Activated CD4-positive, alpha-beta memory T cell treated with anti-CD3 and anti-CD28 coated beads for 36 hours (primary cell): ENCODE data around the gene TBATA. TPM values are rescaled to one million over a fixed set of nuclear protein-coding genes. Genes with fewer than 3 reads are reported as not detected.

Experiments
- CTCF ChIA-PET: fragments of 350-600 bp; sonication (Branson Sonifier 250); formaldehyde crosslinking; loops from one replicate; lab custom pipeline; 2021; ENCODE audit warnings: antibody characterized with exemption, inconsistent platforms; lab: Charles Lee
- POLR2A ChIA-PET: fragments of 350-600 bp; sonication (Branson Sonifier 250); formaldehyde crosslinking; loops from one replicate; lab custom pipeline; 2021; ENCODE audit warnings: antibody characterized with exemption; lab: Charles Lee
- DNase-seq: peaks from one replicate; pipeline ENCODE4 v3.0.0-alpha.2; 2020
- H3K27ac Mint-ChIP-seq: one replicate; pipeline ENCODE4 v1.8.0; 2021; ENCODE audit warnings: mixed read lengths
- H3K27me3 Mint-ChIP-seq: one replicate; pipeline ENCODE4 v1.8.0; 2021; ENCODE audit warnings: mixed read lengths
- H3K36me3 Mint-ChIP-seq: one replicate; pipeline ENCODE4 v1.8.0; 2021; ENCODE audit warnings: mixed read lengths
- H3K4me1 Mint-ChIP-seq: one replicate; pipeline ENCODE4 v1.8.0; 2021; ENCODE audit warnings: low read depth, mixed read lengths
- H3K4me3 Mint-ChIP-seq: one replicate; pipeline ENCODE4 v1.8.0; 2021; ENCODE audit warnings: mild to moderate bottlenecking, mixed read lengths
- H3K9me3 Mint-ChIP-seq: one replicate; pipeline ENCODE4 v1.8.0; 2021; ENCODE audit warnings: mixed read lengths
- intact Hi-C: fragments of 100-400 bp; cut with micrococcal nuclease; formaldehyde crosslinking; loops from one replicate; pipeline ENCODE4 v1.15.1; 2023
- total RNA-seq, 2 experiments: library from RNA; stranded (reverse); gene quantifications; one replicate each; pipeline ENCODE4 v1.2.3, GENCODE V29; 2021

The TBATA gene
- total RNA-seq, 2 experiments from 2014 or later = not detected

DNA sequence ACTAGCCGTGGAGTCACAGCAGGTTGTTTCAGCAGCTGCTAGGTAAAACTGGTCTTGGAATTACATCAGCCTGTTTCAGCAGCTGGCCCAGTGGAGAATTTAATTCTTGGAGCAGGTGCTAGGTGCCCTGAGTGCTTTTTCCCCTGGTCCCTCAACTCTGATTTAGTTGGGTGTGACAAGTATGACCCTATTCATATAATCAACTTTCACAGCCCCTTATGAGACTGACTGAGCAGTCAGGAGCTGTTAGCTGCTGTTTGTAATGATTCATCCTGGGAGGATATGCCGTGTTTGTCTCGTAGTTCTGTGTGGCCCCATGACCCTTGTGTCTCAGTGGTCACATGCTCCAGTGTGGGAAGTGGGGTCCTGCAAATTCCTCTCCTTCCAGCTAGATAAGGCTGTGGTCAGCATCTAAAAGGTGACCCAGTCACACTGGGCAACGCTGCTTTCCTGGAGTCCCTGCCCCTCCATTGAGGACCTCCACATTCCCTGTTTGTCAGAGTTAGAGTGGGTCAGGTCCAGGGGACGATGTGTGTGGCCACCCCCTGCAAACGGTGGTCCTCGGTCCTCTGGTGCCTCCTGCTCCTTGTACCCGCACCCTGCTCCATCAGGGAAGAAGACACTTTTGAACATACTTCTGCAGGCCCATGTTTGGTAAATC, 28.3 kb downstream of the TBATA start:
- H3K4me1 Mint-ChIP-seq = peaks cover 7% of the 10 kb centered on the region
- H3K27me3 Mint-ChIP-seq = peaks cover 2% of the 10 kb centered on the region
- no peak overlapping the region for H3K4me3 Mint-ChIP-seq
- H3K27ac Mint-ChIP-seq = no peak overlapping the region
- intact Hi-C loops = loop anchor here (1.0 kb wide), 1 partner anchor 138 kb away; no protein-coding TSS in a partner anchor
- DNase-seq = no peak
- H3K9me3 Mint-ChIP-seq = no peaks in the 10 kb centered on the region
- POLR2A ChIA-PET = no interaction called here
- CTCF ChIA-PET = interaction anchor here (4.0 to 6.1 kb wide), 3 partner anchors 197 to 295 kb away, joined by 25 to 85 read pairs (median 40); no protein-coding TSS in a partner anchor
- no peaks in the 10 kb centered on the region for H3K36me3 Mint-ChIP-seq

GRCh38 chr10:70753841-70754621, 31.1 kb downstream of the TBATA start:
- H3K4me1 Mint-ChIP-seq = peaks cover 6% of the 10 kb centered on the region
- H3K27ac Mint-ChIP-seq = no peak overlapping the region
- intact Hi-C loops = no loop called here
- DNase-seq = no peak
- POLR2A ChIA-PET = no interaction called here
- H3K36me3 Mint-ChIP-seq = no peaks in the 10 kb centered on the region
- no peak overlapping the region for H3K4me3 Mint-ChIP-seq
- H3K9me3 Mint-ChIP-seq = no peaks in the 10 kb centered on the region
- no peaks in the 10 kb centered on the region for H3K27me3 Mint-ChIP-seq
- CTCF ChIA-PET = interaction anchor here (0.6 to 3.1 kb wide), 5 partner anchors 8 to 293 kb away, joined by 3 to 13 read pairs (median 6); no protein-coding TSS in a partner anchor

DNA sequence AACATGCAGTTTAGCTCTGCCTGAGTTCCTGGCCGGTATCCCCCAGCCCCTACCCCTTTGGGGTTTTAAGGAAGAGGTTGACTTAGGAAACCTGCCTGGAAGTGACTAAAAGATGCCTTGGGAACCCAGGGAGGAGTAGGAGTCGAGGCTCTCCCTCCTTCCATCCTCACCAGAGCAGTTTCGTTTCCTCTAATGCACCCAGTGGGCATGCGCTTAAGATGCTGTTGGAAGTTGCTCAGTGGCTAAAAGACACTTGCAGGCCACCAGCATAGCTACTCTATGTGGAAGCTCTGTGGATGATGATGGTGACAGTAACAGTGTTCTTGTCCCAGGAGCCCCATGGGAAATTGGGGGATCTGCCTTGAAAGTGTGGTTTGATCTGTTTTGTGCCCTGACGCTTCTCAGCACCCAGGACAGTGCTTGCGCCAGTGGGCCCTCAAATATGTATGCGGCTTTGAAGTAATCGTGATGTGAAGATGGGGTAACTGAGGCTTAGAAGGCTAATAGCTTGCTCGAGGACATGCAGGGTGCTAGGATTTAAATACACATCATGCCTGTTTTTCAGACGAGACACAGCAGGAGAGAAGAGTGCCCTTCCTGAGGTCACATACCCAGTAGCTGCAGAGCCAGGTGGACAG, 32.0 kb downstream of the TBATA start:
- ChIA-PET POLR2A (no interaction called here), CTCF (interaction anchor here (2.5 to 3.1 kb wide), 2 partner anchors 194 to 202 kb away, joined by 10 to 13 read pairs; no protein-coding TSS in a partner anchor)
- H3K27ac Mint-ChIP-seq = no peak overlapping the region
- H3K27me3 Mint-ChIP-seq = no peaks in the 10 kb centered on the region
- no peak overlapping the region for H3K4me3 Mint-ChIP-seq
- no peaks in the 10 kb centered on the region for H3K9me3 Mint-ChIP-seq
- intact Hi-C loops = no loop called here
- no peaks in the 10 kb centered on the region for H3K36me3 Mint-ChIP-seq
- H3K4me1 Mint-ChIP-seq = no peaks in the 10 kb centered on the region
- DNase-seq = no peak

DNA sequence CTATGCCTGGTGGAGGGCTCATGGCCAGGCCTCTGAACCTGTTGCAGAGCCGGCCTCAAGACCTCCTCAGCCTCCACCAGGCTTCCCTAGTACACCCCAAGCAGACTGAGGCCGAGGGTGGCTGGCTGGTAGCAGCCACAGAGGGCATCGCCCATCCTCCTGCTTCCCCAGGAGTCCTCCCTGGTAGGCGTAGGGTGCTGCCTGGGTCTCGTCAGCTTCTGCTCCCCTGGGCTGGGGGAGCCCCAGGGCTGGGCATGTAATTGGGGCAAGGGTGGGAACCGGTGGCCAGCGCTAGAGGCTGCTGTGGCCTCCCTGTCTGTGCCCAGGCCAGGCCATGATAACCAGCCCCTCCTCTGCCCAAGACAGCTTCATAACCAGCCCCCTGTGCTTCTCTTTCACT, 32.6 kb downstream of the TBATA start:
- CTCF ChIA-PET = interaction anchor here (3.1 kb wide), 1 partner anchor 193 kb away, joined by 10 read pairs; no protein-coding TSS in a partner anchor

DNA sequence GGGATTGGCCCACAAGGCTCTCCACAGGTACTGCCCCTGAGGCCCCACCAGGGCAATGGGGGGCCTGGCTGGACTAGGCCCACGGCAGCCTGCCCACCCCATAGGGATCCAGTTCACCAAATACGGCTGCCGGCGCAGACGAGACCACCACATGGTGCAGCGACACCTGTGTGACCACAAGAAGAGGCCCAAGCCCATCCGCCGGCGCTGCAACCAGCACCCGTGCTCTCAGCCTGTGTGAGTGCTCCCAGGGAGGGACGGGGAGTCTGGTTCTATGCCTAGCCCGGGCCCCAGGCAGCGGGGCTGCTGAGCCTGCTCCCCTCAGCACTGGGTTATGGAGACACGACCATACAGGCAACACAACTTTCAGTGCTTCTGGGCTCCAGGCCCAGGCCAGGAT, 33.2 kb downstream of the TBATA start:
- no peak for DNase-seq
- Mint-ChIP-seq H3K36me3 (no peaks in the 10 kb centered on the region), H3K9me3 (no peaks in the 10 kb centered on the region), H3K4me3 (no peak overlapping the region), H3K27me3 (no peaks in the 10 kb centered on the region), H3K27ac (no peak overlapping the region), H3K4me1 (no peaks in the 10 kb centered on the region)
- POLR2A ChIA-PET = no interaction called here
- CTCF ChIA-PET = no interaction called here
- intact Hi-C loops = no loop called here

More for the DNA sequence above, 32.6 kb downstream of the TBATA start:
- POLR2A ChIA-PET = no interaction called here
- intact Hi-C loops = no loop called here
- Mint-ChIP-seq H3K4me1 (no peaks in the 10 kb centered on the region), H3K9me3 (no peaks in the 10 kb centered on the region), H3K27ac (no peak overlapping the region), H3K4me3 (no peak overlapping the region), H3K27me3 (no peaks in the 10 kb centered on the region), H3K36me3 (no peaks in the 10 kb centered on the region)
- DNase-seq = no peak

DNA sequence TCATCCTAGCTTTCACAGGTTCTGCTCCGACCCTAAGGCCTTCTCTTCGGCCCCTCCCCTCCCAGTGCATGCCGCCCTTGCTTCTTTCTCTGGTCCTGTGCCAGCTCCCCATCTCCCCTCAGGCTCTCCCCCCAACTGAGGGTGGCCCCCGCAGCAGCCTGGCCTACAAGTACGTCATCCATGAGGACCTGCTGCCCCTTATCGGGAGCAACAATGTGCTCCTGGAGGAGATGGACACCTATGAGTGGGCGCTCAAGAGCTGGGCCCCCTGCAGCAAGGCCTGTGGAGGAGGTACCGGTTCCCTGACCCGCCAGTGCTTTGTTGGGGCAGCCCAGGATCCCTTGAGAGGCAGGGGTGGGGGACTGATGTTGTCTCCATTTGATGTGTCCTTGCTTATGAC, 33.8 kb downstream of the TBATA start:
- Mint-ChIP-seq H3K36me3 (no peaks in the 10 kb centered on the region), H3K4me1 (no peaks in the 10 kb centered on the region), H3K9me3 (no peaks in the 10 kb centered on the region), H3K4me3 (no peak overlapping the region), H3K27ac (no peak overlapping the region), H3K27me3 (no peaks in the 10 kb centered on the region)
- intact Hi-C loops = no loop called here
- ChIA-PET POLR2A (no interaction called here), CTCF (interaction anchor here (2.1 kb wide), 1 partner anchor 8 kb away, joined by 12 read pairs; no protein-coding TSS in a partner anchor)
- DNase-seq = no peak

- POLR2A ChIA-PET = no interaction called here
- Mint-ChIP-seq H3K9me3 (no peaks in the 10 kb centered on the region), H3K4me1 (no peaks in the 10 kb centered on the region), H3K4me3 (no peak overlapping the region), H3K27ac (no peak overlapping the region), H3K36me3 (no peaks in the 10 kb centered on the region), H3K27me3 (no peaks in the 10 kb centered on the region)
- intact Hi-C loops = no loop called here
- CTCF ChIA-PET = interaction anchor here (2.1 kb wide), 1 partner anchor 9 kb away, joined by 12 read pairs; no protein-coding TSS in a partner anchor
- DNase-seq = no peak
Measured at GRCh38 chr10:70750156-70750703, 34.9 kb downstream of the TBATA start.

DNA sequence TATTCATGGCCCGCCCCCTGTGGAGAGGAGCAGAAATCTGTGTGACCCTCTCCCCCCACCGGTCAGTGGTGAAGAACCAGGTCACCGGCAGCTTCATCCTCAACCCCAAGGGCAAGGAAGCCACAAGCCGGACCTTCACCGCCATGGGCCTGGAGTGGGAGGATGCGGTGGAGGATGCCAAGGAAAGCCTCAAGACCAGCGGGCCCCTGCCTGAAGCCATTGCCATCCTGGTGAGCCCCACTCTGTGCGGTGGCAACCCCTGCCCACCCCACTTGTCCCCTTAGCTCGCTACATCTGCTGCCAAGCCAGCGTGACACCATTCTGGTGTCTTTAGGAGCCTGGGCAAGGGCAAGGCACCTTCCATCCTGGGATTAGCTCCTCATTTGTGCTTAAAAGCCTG, 35.4 kb downstream of the TBATA start:
- Mint-ChIP-seq H3K27ac (no peak overlapping the region), H3K9me3 (no peaks in the 10 kb centered on the region), H3K4me1 (no peaks in the 10 kb centered on the region), H3K4me3 (no peak overlapping the region), H3K27me3 (no peaks in the 10 kb centered on the region), H3K36me3 (no peaks in the 10 kb centered on the region)
- CTCF ChIA-PET = interaction anchor here (2.1 kb wide), 1 partner anchor 10 kb away, joined by 12 read pairs; no protein-coding TSS in a partner anchor
- no peak for DNase-seq
- intact Hi-C loops = no loop called here
- POLR2A ChIA-PET = no interaction called here

DNA sequence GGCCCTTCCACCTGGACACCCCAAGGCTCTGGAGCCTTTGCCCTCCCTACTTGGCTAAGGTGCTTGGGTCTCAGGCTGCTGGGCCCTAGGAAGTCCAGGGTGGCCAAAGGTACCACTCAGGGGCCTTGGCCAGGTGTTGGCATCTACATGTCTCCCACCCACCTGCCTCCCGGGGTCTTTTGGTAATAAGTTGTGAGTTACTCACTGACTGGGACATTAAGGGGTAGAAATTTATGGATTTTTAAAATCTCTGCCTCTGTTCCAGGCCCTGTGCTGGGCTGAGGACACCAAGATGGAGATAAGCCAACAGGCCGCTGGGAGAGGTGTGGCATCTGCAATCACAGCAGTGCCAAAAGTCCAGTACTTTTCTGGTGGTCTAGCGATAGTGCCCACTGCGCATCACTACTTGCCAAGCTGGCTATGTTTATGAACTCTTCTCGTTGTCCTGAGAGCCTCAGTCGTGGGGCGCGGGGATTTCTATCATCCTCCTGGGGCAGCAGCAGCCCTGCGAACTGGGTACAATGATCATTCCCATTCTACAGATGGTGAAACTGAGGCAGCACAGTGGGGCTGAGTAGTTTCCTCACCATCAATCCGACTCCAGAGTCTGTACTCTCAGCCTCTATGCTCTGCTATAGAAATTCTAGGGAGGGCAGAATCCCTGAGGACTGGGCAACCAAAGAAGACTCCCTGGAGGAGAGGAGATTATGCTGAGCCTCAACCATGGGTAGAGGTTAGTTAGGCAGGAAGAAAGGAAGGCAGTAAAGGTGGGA, 36.2 kb downstream of the TBATA start:
- no peak for DNase-seq
- POLR2A ChIA-PET = no interaction called here
- Mint-ChIP-seq H3K27me3 (no peaks in the 10 kb centered on the region), H3K4me1 (no peaks in the 10 kb centered on the region), H3K27ac (no peak overlapping the region), H3K9me3 (no peaks in the 10 kb centered on the region), H3K4me3 (no peak overlapping the region), H3K36me3 (no peaks in the 10 kb centered on the region)
- intact Hi-C loops = no loop called here
- CTCF ChIA-PET = interaction anchor here (0.8 to 2.1 kb wide), 2 partner anchors 10 to 199 kb away, joined by 3 to 12 read pairs; no protein-coding TSS in a partner anchor

DNA sequence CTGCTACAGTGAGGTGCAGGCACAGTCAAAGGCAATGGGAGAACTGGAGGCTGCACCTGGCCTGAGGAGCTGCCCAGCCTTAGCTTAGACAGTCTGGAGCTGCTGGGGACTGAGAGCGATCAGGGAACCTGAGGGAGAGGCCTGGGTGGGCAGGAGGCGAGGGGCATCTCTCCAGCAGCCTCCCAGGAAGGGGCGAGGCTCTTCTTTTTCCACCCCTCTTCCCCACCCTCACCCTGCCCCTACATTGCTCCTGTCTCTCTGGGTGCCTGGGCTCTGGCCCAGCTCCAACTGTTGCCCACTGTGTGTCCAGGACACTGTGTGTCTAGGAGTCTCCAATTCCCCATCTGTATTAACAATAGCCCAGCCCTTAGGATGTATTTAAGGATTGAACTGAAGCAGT, 36.9 kb downstream of the TBATA start:
- Mint-ChIP-seq H3K9me3 (no peaks in the 10 kb centered on the region), H3K27me3 (no peaks in the 10 kb centered on the region), H3K27ac (no peak overlapping the region), H3K4me3 (no peak overlapping the region), H3K36me3 (no peaks in the 10 kb centered on the region), H3K4me1 (no peaks in the 10 kb centered on the region)
- intact Hi-C loops = no loop called here
- POLR2A ChIA-PET = no interaction called here
- CTCF ChIA-PET = interaction anchor here (0.8 to 1.2 kb wide), 3 partner anchors 9 to 198 kb away, joined by 3 to 4 read pairs (median 3); no protein-coding TSS in a partner anchor
- DNase-seq = no peak
